Stimulated activated CD4-positive, alpha-beta T cell treated with anti-CD3 and anti-CD28 coated beads, TNF-alpha, amount 100 ng/mL, for 48 hours (primary cell): ENCODE results near the gene RPS15A.
"Not testable (repeated sequence)": the region's sequence is repeated elsewhere in the genome, so short reads cannot be mapped to it uniquely, and the experiment has no call there.

Source experiments
- DNase-seq, 3 donors: peaks; one replicate each; pipeline ENCODE4 v3.0.0-alpha.2; 2020; ENCODE audit warnings: low read depth in 3 of 3

The RPS15A gene

DNA sequence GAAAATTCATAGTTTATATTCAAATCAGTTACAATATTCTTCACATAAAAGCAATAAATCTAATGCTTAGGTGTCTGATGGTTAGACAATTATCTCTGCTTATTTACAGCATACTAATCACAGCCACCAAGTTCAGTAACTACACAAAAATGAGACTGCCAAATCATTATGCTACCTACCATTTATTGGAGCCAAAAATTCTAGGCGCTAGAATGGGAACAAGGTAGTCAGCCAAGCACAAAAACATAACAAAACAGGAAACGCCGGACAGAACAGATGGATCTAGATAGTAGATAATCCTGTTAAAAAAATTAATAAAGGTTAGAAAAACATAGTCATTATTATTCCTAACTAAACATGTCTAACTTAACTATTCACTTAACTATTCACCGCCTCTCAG is 7.6 kb upstream of the RPS15A start:
- DNase-seq = no peak

DNA sequence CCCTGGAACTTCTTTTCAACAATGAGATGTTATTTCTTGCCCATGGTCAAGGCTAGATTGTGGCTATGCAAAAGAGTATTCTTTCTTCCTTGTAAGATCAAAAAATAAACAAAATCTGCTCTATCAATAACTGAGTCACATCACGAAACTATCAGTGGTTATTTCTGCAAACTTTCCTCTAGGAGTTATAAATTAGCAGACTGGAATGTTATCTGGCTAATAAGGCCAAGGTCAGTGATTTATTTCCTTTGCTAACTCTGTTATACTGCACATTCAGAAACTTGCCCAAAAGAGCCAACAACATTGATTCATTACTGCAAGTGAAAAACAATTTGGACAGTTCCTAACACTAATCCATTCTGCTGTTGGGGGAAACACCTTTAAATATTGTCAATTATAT is 6.2 kb upstream of the RPS15A start:
- DNase-seq = no peak

DNA sequence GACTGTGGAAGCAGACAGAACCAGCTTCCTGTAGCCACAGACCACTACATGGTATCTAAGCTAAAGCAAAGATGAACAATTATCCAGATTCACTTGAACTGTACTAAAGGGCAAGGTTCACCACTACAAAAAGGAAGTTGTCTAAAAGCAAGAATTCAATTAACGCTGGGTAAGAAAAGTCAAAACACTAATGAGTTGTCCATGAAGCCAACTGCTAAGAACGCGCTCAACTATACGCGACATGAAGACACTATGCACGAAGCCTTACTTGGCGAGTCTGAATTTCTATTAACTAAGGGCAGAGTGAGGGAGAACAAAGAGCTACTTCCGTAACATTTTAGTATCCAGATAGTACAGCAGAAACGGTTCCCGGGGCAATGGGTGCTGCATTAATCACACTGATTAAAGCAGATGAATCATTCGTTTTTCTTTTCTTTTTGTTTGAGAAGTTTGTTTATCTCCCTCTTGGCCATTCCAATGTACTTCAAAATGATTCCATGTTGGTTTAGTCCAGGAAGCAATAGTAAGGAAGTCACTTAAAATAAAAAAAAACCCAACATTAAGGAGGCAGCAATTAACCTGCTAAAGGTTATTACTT is 2.8 kb upstream of the RPS15A start:
- no peak for DNase-seq

DNA sequence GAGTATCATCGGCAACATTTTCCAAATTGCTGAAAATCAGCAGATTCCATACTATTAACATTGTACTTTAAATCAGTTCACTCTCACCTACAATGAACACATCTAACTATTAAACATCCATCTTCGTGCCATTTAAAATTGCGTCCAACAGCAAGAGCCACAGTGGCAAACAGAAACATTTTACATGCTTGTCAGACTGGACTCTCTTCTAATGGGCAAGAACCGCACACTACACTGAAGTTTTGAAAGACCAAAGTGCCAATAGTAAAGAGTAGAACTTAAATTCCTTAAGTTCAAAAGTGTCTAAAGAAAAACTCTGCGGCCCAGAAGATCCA is 652 bp downstream of the RPS15A start:
- no peak for DNase-seq

GRCh38 chr16:18788828-18789514 is 1.2 kb downstream of the RPS15A start:
- no peak for DNase-seq

DNA sequence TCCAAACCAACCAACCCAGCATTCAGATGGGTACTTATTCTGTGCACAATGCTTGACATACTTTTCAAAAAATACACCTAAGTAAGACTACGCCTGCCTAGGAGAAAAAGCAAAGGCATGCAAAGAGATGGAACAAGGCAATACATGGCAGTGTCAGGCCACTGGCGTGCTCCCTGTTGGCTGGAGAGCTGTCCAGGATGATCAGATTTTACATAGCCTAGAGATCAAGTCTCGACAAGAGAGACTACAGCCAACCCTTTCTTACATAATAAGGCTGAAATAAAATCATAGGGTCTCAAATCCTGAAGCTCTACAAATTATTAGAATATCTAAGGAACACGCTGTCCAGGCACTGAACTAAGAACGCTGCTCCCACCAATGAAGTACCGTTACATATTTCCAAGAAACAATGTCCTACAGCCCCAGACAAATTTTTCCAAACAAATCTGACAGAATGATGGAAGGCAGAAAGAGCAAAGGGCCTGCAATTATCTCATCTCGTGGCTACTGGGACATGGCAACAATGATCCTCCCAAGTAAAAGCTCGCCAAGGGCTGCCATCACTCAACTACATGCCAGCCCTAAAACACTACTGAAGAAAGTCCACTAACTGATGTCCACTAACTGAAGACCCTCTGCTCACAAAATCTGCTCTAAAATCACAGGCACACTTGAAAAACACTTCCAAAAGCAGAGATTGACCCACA is 5.1 kb downstream of the RPS15A start:
- no peak for DNase-seq

DNA sequence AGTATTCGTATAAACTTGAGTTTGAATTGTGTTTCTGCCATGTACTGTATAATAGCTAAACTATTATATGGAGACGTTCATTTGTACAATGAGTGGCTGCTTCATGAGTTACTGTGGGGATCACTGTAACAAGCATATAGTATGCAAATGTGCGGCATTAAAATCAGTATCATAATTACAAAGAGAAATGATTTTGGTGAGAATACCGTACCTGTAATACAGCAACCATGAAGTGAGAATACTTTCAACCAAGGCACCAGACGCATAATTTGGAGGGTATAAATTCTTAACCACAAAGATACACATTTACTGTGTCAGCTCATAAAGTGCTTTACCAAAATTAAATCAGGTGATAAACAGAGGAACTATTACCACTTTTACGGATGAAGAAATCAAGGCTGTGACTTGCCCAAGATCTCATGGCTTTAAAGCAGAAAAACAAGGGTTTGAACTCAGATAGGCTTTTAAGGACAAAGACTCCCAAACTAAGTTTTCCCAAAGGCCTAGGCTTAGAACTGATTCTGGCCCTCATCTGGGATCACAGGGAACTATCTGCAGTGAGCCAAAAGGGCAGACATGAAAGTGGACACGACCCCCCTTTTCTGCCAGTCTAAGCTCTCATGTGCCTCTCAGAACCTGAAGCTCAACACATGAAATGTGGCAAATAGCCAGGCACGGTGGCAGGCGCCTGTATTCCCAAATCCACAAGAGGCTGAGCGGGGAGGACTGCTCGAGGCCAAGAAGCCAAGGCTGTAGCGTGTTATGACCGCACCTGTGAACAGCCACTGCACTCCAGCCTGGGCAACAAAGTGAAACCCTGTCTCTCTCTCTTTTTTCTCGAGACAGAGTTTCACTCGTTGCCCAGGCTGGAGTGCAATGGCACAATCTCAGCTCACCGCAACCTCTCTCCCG is 6.4 kb downstream of the RPS15A start:
- no peak for DNase-seq

DNA sequence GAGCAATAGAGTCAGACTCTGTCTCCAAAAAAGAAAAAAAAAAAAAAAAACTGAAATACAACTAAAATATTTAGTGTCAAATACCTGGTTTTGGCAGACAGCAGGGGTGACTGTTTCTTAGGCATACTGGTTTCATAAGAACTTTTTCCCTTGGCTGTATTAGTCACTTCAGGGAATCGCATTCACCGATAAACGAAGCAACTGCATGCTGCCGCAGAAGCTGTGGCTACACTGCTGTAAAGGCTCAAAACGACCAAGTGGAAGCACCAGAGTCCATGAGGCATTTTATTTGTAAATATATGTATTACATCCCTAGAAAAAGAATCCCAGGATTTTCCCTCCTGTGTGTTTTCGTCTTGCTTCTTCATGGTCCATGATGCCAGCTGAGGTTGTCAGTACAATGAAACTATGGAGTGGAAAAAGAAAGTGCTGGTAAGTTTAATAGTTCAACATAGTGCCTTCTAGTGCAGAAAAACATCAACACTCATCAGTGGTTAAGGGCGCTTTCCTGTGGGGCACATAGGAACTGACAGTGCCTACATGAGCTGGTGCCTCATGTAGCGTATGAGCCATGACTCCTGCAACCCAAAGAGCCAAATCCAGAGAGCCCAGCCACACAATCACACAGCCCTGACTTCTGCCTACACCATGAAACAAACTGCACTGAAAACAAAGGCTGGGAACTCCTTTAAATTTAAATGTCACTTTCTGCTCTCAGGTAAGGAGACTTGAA is 7.3 kb downstream of the RPS15A start:
- DNase-seq = no peak

DNA sequence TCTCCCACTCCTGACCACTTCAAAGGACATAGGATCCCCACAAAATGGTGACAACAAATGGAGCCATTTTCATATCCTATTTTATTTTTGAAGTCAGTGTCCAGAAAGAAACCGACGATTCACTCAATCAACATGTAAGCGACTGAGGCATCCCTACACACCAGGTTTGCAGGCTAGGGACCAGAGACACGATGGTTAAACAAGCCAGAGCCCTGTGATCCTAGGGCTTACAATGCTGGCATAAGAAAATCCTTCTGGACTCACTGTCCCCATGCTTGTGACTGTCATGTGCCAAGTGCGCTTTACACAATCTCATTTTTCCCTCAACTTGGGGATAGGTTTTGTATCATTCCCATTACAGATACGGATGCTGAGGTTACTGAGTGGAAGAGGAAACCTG is 8.9 kb downstream of the RPS15A start:
- DNase-seq = not testable (repeated sequence)

DNA sequence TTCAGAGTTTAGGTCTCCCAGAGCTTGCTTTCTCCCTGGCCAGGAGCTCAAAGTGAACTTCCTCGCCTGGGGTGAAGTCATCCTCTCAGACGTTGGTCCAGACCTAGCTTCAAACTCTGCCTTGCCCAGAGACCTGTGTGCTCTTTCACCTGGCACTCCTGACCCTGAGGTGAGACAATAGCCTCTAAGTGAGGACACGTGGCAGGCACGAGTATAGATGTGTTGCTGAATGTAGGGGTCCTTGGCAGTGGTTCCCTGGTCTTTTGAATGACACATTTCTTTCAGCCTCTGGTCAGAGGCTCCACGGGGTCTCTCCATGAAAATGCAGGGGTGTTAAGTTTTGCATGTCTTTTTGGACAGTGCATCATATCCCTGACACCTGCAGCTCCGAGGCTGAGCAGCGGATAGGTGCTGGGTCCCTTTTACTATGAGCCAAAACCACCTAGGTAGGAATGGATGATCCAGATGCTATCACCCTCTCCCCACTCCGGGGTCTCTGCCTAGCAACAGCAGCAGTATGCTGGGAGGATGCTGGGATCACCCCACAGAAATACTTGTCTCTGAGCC is 9.6 kb downstream of the RPS15A start:
- DNase-seq = not testable (repeated sequence)

- DNase-seq = not testable (repeated sequence)
Measured at GRCh38 chr16:18777664-18778063, 12.5 kb downstream of the RPS15A start.

DNA sequence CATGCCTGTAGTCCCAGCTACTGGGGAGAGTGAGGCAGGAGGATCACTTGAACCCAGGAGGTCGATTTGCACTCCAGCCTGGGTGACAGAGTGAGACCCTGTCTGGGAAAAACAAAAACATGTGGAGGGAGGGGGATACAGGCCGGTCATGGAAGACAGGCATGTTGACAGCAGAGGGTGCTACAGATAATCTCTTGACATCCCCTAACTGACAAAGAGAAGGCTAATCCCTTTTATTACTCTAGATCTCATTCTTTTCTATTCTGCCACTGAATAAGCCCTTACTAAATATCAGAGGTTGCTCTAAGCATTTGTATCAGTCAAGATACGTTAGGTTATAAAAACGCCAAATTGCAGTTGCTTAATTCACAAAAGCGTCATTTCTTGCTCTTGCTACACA is 13.8 kb downstream of the RPS15A start:
- DNase-seq = not testable (repeated sequence)

DNA sequence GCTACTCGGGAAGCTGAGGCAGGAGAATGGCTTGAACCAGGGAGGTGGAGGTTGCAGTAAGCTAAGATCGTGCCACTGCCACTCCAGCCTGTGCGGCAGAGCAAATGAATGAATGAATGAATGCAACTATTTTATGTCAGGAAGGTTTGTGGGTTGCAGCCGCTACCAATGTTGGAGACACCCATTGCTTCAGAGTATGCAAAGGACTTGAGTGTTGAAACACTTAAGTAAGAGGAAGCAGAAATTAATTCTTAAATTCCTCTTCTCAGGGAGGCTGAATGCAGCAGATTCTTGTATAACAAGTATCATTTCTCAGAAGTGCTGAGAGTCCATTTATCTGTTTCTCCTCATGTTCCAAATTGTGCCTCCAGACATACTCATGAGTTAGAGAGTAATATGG is 15.5 kb downstream of the RPS15A start:
- not testable (repeated sequence) for DNase-seq

DNA sequence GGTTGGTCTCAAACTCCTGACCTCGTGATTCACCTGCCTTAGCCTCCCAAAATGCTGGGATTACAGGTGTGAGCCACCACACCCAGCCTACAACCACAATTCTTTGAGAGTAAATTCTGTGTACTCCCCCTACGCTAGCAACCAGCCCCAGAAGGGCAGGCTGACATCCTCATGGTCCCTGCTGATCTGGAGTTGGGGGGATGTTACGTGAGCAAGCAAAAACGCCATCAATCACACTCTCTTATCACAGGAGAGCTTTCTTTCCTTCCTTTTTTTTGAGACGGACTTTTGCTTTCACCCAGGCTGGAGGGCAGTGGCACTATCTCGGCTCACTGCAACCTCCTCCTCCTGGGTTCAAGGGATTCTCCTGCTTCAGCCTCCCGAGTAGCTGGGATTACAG is 18.0 kb downstream of the RPS15A start:
- DNase-seq = not testable (repeated sequence)

DNA sequence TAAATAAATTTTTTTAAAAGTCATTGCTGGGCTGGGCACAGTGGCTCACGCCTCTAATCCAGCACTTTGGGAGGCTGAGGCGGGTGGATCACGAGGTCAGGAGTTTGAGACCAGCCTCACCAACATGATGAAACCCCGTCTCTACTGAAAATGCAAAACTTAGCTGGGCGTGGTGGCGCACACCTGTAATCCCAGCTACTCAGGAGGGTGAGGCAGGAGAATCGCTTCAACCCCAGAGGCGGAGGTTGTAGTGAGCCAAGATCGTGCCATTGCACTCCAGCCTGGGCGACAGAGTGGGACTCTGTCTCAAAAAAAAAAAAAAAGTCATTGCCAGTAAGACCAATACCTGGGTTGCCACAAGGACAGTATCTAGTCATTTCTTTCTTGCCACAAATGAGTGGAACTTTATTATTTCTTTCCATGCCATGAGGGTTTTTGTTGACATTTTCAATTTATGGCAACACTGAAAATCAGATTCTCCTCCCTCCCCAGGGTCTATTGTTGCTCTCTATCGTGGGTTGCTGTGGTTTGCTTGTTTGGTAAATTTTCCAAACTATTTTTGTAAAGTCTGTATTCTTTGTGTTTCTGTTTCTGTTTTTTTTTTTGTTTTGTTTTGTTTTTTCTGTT is 19.7 kb downstream of the RPS15A start:
- not testable (repeated sequence) for DNase-seq

GRCh38 chr16:18767217-18767616 is 22.9 kb downstream of the RPS15A start:
- DNase-seq = not testable (repeated sequence)

DNA sequence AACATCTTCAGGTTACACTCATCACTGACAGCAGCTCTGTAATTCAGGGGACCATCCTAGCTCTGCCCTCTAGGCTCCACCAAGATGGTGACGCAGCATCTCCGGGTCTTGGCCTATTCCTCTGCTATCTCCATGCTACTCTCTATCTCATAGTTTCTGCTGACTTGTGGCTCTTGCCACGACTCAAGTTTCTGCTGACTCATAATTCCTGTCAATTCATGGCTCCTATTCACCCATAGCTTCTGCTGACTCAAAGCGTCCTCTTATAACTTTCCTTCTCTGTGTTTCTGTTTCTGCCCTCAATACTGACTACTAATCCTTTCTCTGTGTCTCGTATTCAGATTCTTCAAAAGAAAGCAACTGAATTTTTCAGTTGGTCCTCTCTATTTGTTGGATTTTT is 27.4 kb downstream of the RPS15A start:
- not testable (repeated sequence) for DNase-seq

GRCh38 chr16:18759598-18760520 is 30.3 kb downstream of the RPS15A start:
- DNase-seq = peak in 1 of 3 donors; percentile 24

DNA sequence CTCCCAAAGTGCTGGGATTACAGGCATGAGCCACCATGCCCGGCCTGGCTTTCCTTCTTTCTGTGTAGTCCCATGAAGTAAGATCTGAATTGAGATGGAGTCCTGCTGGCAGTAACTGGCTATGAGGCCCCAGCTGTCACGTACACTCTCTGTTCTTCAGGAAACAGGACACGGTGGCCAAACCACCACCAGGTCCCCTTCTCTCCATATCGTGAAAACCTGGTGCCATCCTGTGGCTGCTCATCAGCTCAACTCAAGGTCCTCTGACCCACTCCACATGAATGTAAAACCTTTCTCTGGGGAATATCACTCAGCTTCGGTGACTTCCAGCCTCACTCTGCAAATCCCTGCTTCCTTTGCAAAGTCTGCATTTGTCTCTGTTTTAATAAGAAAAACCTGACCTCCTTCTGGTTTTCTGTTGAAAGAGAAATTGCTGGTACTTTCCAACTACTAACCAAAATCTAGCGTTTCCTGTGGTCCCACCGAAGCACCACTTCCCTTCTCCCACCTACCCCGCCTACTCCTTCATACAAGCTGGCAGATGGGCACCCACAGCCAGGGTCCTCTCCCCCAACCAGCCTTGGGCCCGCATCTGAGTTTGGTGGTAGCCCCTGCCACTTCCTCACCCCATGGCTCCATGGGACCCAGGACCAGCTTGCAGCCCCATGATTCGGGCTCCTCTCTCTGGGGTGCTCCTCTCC is 32.0 kb downstream of the RPS15A start:
- not testable (repeated sequence) for DNase-seq
